ENCODE measurements around the gene GPC2.
"Not testable (repeated sequence)": the region's sequence is repeated elsewhere in the genome, so short reads cannot be mapped to it uniquely, and the experiment has no call there.

Gene GPC2

DNA sequence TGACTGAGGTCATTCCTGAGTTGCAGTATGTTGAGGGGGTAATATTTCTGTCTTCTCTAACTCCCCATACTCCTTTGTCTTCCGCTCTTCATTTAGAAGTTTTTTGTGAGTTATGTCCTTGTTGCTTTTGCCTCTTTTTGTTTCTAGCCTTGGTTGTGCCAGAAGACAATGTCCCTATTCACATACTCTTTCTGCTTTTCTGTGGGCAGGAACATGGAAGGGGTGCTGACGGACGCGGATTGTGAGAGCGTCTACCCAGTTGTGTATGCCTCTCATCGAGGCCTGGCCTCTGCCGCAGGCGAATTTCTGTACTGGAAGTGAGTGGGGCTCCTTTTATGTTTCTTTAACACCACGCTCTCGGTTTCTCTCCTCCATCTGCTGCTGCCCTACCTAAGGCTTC, 21.1 kb upstream of the GPC2 start:
- DNase-seq: no peak

GRCh38 chr7:100195901-100196322, 18.7 kb upstream of the GPC2 start:
- DNase-seq: not testable (repeated sequence)

DNA sequence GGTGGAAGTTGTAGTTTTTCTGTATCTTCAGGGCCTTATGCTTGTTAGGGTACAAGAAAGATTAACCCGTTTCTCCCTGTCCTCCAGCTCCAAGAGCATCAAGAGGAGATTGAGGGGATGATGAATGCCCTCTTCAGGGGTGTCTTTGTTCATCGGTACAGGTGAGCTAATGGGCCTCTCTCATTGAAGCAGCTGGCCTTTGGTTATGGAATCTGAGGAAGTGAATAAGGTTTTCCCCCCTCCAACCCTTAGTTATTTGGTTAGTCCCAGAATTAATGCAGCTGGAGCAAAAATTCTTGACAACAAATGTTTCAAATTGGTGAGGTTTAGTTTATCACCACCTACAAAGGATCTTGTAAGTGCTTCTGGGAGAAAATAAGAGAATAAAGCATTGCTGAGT, 18.0 kb upstream of the GPC2 start:
- DNase-seq: no peak

- DNase-seq: no peak
Observed at GRCh38 chr7:100192969-100193368, 15.8 kb upstream of the GPC2 start.

- DNase-seq: not testable (repeated sequence)
Observed at GRCh38 chr7:100192281-100192862, 15.2 kb upstream of the GPC2 start.

DNA sequence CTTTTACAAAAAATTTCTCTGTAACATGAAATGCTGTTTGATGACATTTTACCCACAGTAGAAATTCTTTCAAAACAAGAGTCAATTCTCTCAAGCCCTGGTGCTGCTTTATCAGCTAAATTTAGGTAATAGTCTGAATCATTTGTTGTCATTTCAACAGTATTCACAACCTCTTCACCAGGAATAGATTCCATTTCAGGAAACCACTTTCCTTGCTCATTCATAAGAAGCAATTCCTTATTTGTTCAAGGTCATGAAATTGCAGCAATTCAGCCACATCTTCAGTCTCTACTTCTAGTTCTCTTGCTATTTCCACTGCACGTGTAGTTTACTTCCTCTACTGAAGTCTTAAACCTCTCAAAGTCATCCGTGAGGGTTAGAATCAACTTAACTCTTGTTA, 14.6 kb upstream of the GPC2 start:
- no peak for DNase-seq

- no peak for DNase-seq
Observed at GRCh38 chr7:100190048-100190711, 13.0 kb upstream of the GPC2 start.

DNA sequence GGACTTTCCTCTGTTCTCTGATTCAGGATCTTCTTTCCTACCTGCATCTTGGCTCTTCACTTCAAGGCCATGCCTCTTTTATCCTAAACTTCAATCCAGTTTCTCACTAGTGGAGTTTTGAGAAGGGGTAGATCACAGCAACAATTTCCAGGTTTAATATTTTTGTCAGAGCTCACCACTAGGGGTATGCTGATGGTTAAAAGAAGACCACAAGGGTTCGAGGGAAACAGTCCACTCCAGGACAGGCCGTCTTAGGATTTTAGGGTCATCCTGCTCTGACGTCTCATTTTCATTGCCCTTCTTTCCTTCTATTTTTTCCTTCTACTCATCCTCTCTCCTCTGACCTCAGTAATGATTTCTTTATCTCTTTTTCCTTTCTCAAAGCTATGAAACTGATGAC, 11.9 kb upstream of the GPC2 start:
- DNase-seq: no peak

- DNase-seq: no peak
Observed at GRCh38 chr7:100185726-100186125, 8.5 kb upstream of the GPC2 start.

- DNase-seq: not testable (repeated sequence)
Observed at GRCh38 chr7:100183090-100183489, 5.9 kb upstream of the GPC2 start.

GRCh38 chr7:100182616-100183015, 5.4 kb upstream of the GPC2 start:
- not testable (repeated sequence) for DNase-seq

DNA sequence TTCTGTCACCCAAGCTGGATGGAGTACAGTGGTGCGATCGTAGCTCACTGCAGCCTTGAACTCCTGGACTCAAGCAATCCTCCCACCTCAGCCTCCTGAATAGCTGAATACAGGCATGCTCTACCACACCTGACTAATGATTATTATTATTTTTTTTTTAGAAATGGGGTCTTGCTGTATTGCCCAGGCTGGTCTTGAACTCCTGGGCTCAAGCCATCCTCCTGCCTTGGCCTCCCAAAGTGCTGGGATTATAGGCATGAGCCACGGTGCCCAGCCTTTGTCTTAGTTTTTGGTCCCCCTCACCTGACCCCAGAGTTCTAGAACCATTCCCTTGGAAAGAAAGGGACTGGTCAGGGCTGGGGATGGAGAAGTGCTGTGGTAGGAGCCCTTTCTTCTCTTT, 2.9 kb upstream of the GPC2 start:
- not testable (repeated sequence) for DNase-seq

DNA sequence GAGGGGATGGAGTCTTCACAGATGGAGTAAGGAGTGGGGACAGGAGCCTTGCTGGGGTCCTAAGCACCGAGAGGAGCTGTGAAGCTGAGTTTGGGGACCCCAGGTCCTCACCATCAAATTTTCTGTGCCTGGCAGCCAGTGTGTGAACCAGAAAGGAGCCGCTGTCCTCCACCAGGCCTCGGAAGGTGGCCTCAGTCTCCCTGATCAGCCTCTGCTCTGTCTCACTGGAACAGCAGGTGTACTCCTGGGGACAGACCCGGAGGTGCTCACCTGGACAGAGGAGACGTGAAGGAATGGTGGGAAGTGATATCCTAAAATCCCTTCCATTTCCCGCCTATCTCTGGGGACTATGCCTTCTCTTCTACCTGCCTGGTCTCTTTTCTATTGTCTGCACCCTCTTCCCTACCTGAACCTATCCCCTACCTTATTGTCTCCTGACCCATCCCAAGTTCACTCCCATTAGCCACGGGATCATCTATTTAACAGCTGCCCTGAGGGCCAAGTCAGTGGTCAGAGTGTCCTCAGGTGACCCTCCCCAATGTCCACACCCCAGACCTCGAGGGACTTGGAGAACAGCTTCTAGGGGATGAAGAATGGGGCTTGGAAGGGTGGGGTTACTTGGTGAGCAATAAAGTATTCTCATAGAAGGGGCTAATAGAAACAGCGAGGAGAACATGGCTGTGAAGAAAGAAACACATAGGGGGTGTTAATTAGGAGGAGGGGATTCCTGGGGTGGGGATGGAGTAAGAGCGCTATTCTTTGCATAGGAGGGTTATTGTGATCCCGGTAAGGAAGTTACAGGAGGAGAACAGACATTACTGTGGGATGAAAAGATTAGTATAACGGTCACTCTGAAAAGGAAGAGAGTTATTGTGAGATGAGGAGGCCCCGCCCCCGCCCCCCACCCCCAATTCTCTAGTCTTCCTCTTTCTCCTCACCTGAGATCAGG, 811 bp downstream of the GPC2 start:
- DNase-seq: no peak

DNA sequence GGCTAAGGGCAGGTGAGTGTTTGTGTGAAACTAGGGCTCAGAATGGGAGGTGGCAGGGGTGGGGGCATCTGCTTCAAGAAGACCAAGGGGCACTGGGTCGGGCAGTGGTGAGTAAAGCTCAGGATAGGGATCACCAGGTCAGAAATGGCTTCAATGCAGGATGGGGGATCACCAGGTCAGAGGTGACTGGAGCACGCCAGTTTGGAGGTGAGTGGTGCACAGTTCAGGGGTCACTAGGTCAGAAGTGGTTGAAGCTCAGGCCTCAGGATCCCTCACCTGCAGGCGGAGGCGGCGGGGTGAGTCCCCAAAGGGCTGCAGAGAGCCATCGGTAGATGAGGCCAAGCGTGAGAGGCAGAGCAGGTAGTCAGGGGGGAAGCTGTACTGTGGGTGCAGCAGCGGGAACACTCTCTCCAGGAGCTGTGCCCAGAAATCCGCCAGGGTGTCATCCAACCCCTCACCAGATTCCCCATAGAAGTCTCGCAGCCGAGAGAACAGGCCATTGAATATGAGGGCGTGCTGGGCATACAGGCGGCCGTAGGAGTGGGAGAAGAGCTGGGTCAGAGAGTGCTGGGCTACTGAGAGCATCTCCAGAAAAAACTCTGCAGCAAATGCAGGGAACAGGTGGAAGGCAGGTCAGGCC, 1.8 kb downstream of the GPC2 start:
- DNase-seq: no peak

DNA sequence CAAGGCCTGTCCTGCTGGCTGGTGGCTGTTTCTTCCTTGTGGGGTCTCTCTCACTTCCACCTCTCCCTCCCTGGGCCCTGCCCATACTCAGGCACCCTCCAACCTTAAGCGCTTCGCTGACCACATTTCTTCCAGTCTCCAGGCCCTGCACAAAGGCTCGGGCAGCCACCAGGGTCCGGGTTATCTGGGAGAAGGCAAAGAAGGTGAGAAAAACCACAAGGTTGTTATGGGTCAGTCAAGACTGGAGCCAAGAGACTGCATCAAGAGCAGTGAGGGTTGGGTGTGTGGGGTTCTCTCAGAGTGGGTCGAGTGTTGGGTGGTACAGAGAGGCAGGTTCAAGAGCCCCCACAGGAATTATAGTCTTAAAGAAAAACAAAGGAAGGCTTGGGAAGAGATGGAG, 2.6 kb downstream of the GPC2 start:
- no peak for DNase-seq

DNA sequence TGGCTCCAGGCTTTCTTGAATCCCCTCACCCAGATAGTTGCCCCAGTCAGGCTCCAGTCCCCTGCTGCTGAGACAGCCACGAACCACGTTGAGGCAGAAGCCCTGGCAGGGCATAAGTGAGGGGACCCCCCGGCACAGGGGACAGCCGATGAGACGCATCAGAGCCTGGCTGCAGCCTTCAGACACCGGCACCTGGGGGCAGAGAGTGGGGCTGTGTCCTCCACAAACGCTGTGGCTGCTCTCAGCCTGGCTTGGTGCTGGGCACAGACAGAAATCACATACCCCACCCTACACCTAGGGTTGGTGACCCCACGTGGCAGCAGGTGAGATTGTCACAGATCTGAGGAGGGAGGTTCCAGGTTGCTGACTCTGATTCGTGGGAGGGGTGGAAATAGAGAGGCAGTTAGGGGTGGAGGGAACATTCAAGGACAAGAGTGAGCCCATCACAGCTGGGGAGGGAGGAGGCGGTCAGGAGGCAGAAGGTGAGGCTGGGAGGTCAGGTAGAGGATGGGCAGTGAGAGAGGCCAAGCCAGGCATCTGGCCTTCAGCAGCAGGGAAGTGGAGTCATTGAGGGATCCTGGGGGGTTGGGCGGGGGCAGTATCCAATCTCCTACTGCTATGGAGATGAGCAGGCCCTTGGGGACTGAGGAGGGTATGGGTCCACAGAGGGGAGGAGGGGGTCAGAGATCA, 3.2 kb downstream of the GPC2 start:
- no peak for DNase-seq

DNA sequence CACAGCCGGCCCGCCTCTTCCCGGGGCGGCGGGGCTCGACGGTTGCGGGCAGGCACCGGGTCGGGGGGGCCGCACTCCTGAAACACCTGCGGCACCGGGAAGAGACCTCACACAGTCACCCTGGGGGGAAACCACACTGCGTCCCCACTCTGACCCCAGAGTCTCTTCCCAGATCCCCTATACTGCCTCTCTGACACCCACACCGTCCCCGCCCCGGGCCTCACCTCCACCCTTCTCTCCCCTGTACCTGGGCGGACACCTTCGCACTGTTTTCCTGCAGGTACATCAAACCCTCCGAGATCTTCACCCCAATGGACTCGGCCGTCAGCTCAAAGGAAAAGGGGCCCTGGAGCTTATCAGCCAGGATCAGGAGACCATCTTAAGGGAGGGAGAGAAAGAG, 5.3 kb downstream of the GPC2 start:
- no peak for DNase-seq

DNA sequence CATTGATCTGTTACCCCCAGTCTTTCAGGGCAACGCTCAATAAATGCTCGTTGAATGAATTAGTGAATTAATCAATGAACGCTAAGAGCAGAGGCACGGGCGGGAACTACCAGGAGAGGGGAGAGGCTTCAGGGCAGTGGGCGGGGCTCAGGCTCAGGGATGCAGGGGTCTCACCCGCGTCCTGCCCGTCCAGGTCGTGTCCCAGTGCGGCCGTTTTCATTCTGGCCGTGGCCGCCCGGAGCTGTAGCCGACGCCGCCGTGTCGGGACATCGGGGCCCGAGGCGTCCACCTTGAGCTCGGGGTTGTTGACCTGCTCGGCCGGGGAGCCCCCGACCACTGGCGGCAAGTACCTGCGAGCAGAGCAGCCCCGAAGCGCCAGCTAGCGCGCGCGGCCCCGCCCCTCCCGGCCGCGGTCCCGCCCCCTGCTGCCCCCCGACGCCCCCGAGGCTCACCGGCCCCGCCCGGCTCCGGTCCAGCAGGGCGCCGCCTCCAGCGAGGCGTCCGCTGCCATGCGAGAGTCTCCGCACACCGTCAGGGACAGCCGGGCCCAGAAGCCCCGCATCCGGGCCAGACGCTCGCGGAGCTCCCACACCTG, 6.0 kb downstream of the GPC2 start:
- DNase-seq: no peak

DNA sequence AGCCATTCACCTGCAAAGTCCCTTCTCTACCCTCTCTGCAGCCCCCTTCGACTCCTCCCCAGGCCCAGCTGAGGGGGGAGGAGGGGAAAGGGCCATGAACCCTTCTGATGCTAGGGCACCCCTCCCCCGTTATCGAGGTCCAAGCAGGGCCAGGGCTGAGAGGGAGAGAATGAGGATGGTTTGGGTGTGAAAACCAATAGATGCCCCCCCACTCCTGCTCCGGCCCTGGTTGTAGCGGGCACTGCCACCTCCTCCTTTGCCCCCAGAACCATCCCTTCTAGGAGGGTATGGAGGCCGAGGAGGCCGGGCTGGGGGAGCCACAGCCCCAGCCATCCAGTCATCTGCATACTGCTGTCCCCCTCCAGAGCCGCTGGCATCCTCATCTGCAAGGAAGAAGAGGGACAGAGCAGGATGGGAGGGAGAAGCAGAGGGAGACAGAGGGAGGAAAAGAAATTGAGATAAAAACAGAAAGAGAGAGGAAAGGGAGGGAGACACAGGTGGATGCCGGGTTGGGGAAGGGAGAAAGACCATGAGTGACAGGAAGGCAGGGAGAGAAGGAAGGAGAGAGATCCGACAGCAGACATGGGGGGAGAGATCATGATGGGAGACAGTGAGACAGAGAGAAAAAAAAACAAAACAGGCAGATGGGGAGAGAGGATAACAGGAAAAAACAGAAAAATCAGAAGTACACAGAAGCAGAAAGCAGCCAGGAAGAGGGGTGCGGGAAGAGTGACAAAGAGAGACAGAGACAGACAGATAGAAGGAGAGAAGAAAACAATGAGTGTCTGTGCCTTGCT, 6.9 kb downstream of the GPC2 start:
- DNase-seq: no peak

- DNase-seq: no peak
Observed at GRCh38 chr7:100169147-100169850, 7.9 kb downstream of the GPC2 start.

DNA sequence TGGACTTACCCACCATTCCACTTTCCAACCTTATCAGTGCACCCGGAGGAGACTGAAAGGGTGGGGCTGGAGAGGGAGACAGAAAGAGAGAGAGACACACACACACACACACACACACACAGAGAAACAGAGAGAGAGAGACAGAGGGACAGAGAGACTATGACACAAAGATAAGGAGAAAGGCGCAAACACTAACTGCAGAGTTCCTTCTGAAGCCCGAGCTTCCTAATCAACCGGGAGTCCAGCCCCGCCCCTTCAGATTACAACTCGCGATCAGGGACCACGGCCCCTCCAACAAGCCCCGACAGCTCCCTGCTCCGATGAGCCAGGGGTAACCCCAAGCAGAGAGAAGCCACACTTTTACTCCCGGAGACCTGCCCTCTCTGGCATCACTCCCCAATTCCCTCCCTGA, 9.3 kb downstream of the GPC2 start:
- no peak for DNase-seq
